HG03575 (cell line): ENCODE measurements around the gene SPOCK3.
"Not testable (repeated sequence)": the region's sequence is repeated elsewhere in the genome, so short reads cannot be mapped to it uniquely, and the experiment has no call there.

Experiments
- ATAC-seq: cut with Tn5 transposase; IDR thresholded peaks from one replicate; pipeline ENCODE4 v1.9.1; 2021; ENCODE audit not compliant: unreplicated experiment, insufficient number of reproducible peaks, low FRiP score; ENCODE audit errors: extremely low read depth

SPOCK3 gene

GRCh38 chr4:166862032-166862431 lies 372.3 kb downstream of the SPOCK3 start:
- no peak for ATAC-seq

GRCh38 chr4:166850398-166850797 lies 383.9 kb downstream of the SPOCK3 start:
- not testable (repeated sequence) for ATAC-seq

GRCh38 chr4:166846939-166847338 lies 387.4 kb downstream of the SPOCK3 start:
- ATAC-seq: no peak

GRCh38 chr4:166842795-166843261 lies 391.5 kb downstream of the SPOCK3 start:
- no peak for ATAC-seq

GRCh38 chr4:166839615-166840251 lies 394.6 kb downstream of the SPOCK3 start:
- ATAC-seq: peak; percentile 72

- ATAC-seq: peak; percentile 46
These were observed 395.2 kb downstream of the SPOCK3 start for GRCh38 chr4:166838975-166839614.

- no peak for ATAC-seq
These were observed 397.4 kb downstream of the SPOCK3 start for GRCh38 chr4:166836865-166837264.

GRCh38 chr4:166827629-166828028 lies 406.7 kb downstream of the SPOCK3 start:
- ATAC-seq: no peak

GRCh38 chr4:166827167-166827566 lies 407.1 kb downstream of the SPOCK3 start:
- no peak for ATAC-seq

- no peak for ATAC-seq
These were observed 410.4 kb downstream of the SPOCK3 start for GRCh38 chr4:166823848-166824247.

GRCh38 chr4:166823126-166823525 lies 411.2 kb downstream of the SPOCK3 start:
- ATAC-seq: no peak

GRCh38 chr4:166822386-166822785 lies 411.9 kb downstream of the SPOCK3 start:
- no peak for ATAC-seq

- ATAC-seq: no peak
These were observed 417.4 kb downstream of the SPOCK3 start for GRCh38 chr4:166816890-166817289.

- ATAC-seq: no peak
These were observed 425.9 kb downstream of the SPOCK3 start for GRCh38 chr4:166808380-166808779.

- ATAC-seq: no peak
These were observed 431.9 kb downstream of the SPOCK3 start for GRCh38 chr4:166802346-166802745.

GRCh38 chr4:166798126-166798525 lies 436.2 kb downstream of the SPOCK3 start:
- ATAC-seq: no peak

GRCh38 chr4:166777760-166778159 lies 456.5 kb downstream of the SPOCK3 start:
- no peak for ATAC-seq

- no peak for ATAC-seq
These were observed 471.3 kb downstream of the SPOCK3 start for GRCh38 chr4:166763018-166763417.

- no peak for ATAC-seq
These were observed 492.6 kb downstream of the SPOCK3 start for GRCh38 chr4:166741742-166742141.

GRCh38 chr4:166739215-166739614 lies 495.1 kb downstream of the SPOCK3 start:
- ATAC-seq: not testable (repeated sequence)

- no peak for ATAC-seq
These were observed 496.9 kb downstream of the SPOCK3 start for GRCh38 chr4:166737430-166737829.
